Keratinocyte (primary cell): ENCODE measurements around the gene ROR1. TPM values are rescaled to one million over a fixed set of nuclear protein-coding genes. Genes with fewer than 3 reads are reported as not detected.

Experiments
- DNase-seq: peaks from one replicate; pipeline ENCODE4 v3.0.0-alpha.2; 2011; ENCODE audit warnings: low read depth, missing footprints, low spot score
- FAIRE-seq: peaks from 2 replicates; lab custom pipeline; 2011; peaks lifted over from hg19 to GRCh38; lab: Jason Lieb, UNC
- H2AFZ ChIP-seq: 2 replicates; pipeline ENCODE4 v1.6.0; 2012; ENCODE audit warnings: low read length, control low read depth, inconsistent platforms; ENCODE audit not compliant: control insufficient read depth
- H3K27ac ChIP-seq: 2 replicates; pipeline ENCODE4 v1.5.1; 2011; ENCODE audit warnings: low read length; ENCODE audit not compliant: control insufficient read depth, insufficient read depth
- H3K27me3 ChIP-seq: 3 replicates; pipeline ENCODE4 v1.6.0; 2011; ENCODE audit warnings: low read length; ENCODE audit not compliant: control insufficient read depth, insufficient read depth; ENCODE audit errors: extremely low read depth
- H3K36me3 ChIP-seq, 2 experiments: 2 replicates in 1 of 2; 3 replicates in 1 of 2; pipeline ENCODE4 v1.5.1; 2011; ENCODE audit warnings: low read length in 2 of 2, mild to moderate bottlenecking in 1 of 2; ENCODE audit not compliant: control insufficient read depth in 2 of 2, insufficient read depth in 2 of 2; ENCODE audit errors: extremely low read depth in 1 of 2
- H3K4me1 ChIP-seq: 3 replicates; pipeline ENCODE4 v1.5.1; 2011; ENCODE audit warnings: low read length; ENCODE audit not compliant: control insufficient read depth, insufficient read depth; ENCODE audit errors: extremely low read depth
- H3K4me2 ChIP-seq: 3 replicates; pipeline ENCODE4 v1.6.0; 2011; ENCODE audit warnings: low read depth, low read length; ENCODE audit not compliant: control insufficient read depth, insufficient read depth; ENCODE audit errors: extremely low read depth
- H3K4me3 ChIP-seq, 3 experiments: fragments of 200-600 bp in 1 of 3; sonication (generic) in 1 of 3; 2 replicates in 2 of 3; 3 replicates in 1 of 3; pipeline ENCODE4 v1.5.1; 2011 to 2016; ENCODE audit warnings: low read length in 3 of 3, mild to moderate bottlenecking in 3 of 3, control low read depth in 2 of 3, inconsistent platforms in 1 of 3, low read depth in 1 of 3, mixed read lengths in 1 of 3, mixed run types in 1 of 3, moderate library complexity in 1 of 3; ENCODE audit not compliant: control insufficient read depth in 2 of 3, insufficient read depth in 2 of 3; ENCODE audit errors: extremely low read depth in 1 of 3
- H3K79me2 ChIP-seq: 2 replicates; pipeline ENCODE4 v1.6.0; 2012; ENCODE audit warnings: low read length; ENCODE audit not compliant: control insufficient read depth, insufficient read depth
- H3K9ac ChIP-seq: 3 replicates; pipeline ENCODE4 v1.6.0; 2011; ENCODE audit warnings: low read length; ENCODE audit not compliant: control insufficient read depth, insufficient read depth; ENCODE audit errors: extremely low read depth
- H3K9me1 ChIP-seq: 3 replicates; pipeline ENCODE4 v1.6.0; 2011; ENCODE audit warnings: low read length; ENCODE audit not compliant: control insufficient read depth, insufficient read depth; ENCODE audit errors: extremely low read depth
- H3K9me3 ChIP-seq: 2 replicates; pipeline ENCODE4 v1.5.1; 2012; ENCODE audit warnings: low read depth, low read length; ENCODE audit not compliant: control insufficient read depth
- H4K20me1 ChIP-seq: 3 replicates; pipeline ENCODE4 v1.6.0; 2011; ENCODE audit warnings: low read length; ENCODE audit not compliant: control insufficient read depth, insufficient read depth; ENCODE audit errors: extremely low read depth
- CTCF ChIP-seq, 3 experiments: IDR thresholded peaks in 1 of 3; conservative IDR thresholded peaks in 1 of 3; optimal IDR thresholded peaks in 1 of 3; 2 replicates in 2 of 3; 3 replicates in 1 of 3; pipeline versions ENCODE3 to v1.5.1; 2011; ENCODE audit warnings: low read length in 3 of 3, mild to moderate bottlenecking in 3 of 3, moderate library complexity in 2 of 3, control low read depth in 1 of 3, inconsistent platforms in 1 of 3; ENCODE audit not compliant: insufficient read depth in 2 of 3; ENCODE audit errors: extremely low read depth in 1 of 3
- EZH2 ChIP-seq: IDR thresholded peaks from one replicate; pipeline ENCODE4 v1.6.1; 2012; ENCODE audit warnings: inconsistent platforms, mild to moderate bottlenecking, low read length, moderate library complexity
- dilution Hi-C: fragments of 300-500 bp; cut with MboI; formaldehyde crosslinking; loops from one replicate; pipeline ENCODE4 v1.7.0; 2020; ENCODE audit warnings: low sequenced_read_pairs; ENCODE audit not compliant: extremely low pct_ligation_motif_present
- polyA plus RNA-seq, 5 experiments: library from polyadenylated mRNA; depleted of rRNA in 3 of 5; stranded (reverse) in 3 of 5; stranded (forward) in 1 of 5; unstranded in 1 of 5; fragments of >200 nt; gene quantifications; 1 replicate in 1 of 5; 2 replicates in 3 of 5; 3 replicates in 1 of 5; pipeline versions ENCODE4 v1.2.1 to v1.2.3, GENCODE V29; 2011 to 2012; ENCODE audit warnings: missing spikeins in 2 of 5, low read depth in 1 of 5, low replicate concordance in 1 of 5

The ROR1 gene
- polyA plus RNA-seq, 1 donor (not counting 4 experiments of a cell fraction or from before 2014, with no cell fraction given): 9.2 TPM

- dilution Hi-C loops: no loop called here
Measured at GRCh38 chr1:63936801-63937200, 163.0 kb downstream of the ROR1 start.

GRCh38 chr1:63937461-63938022 is 163.7 kb downstream of the ROR1 start:
- Histone ChIP-seq H3K4me3 (no peak overlapping the region), H4K20me1 (no peaks in the 10 kb centered on the region), H3K9ac (no peak overlapping the region), H3K27me3 (no peaks in the 10 kb centered on the region), H3K9me1 (no peaks in the 10 kb centered on the region), H3K27ac (no peak overlapping the region), H3K9me3 (no peaks in the 10 kb centered on the region), H3K4me1 (no peaks in the 10 kb centered on the region), H3K4me2 (no peak overlapping the region), H3K79me2 (no peaks in the 10 kb centered on the region), H3K36me3 (no peaks in the 10 kb centered on the region), H2AFZ (no peak overlapping the region)
- no peak for FAIRE-seq
- TF ChIP-seq CTCF (optimal IDR thresholded peaks at IDR 0.05 in 1 of 3, IDR thresholded peaks at IDR 0.05 in 1 of 3, conservative IDR thresholded peaks at IDR 0.05 in 1 of 3; ENCODE audit: extremely low read depth in 1 of 3, insufficient read depth in 2 of 3, low read length in 3 of 3) (no peak), EZH2 (no peak)
- DNase-seq: no peak
- dilution Hi-C loops: no loop called here

More at GRCh38 chr1:63936801-63937200, 163.0 kb downstream of the ROR1 start:
- DNase-seq: no peak
- TF ChIP-seq EZH2 (no peak), CTCF (optimal IDR thresholded peaks at IDR 0.05 in 1 of 3, IDR thresholded peaks at IDR 0.05 in 1 of 3, conservative IDR thresholded peaks at IDR 0.05 in 1 of 3; ENCODE audit: extremely low read depth in 1 of 3, insufficient read depth in 2 of 3, low read length in 3 of 3) (no peak)
- no peak overlapping the region for H3K4me2 ChIP-seq
- no peaks in the 10 kb centered on the region for H3K27me3 ChIP-seq
- H3K9me3 ChIP-seq: no peaks in the 10 kb centered on the region
- H3K9me1 ChIP-seq: no peaks in the 10 kb centered on the region
- no peak overlapping the region for H3K27ac ChIP-seq
- H4K20me1 ChIP-seq: no peaks in the 10 kb centered on the region
- no peak overlapping the region for H3K4me3 ChIP-seq
- no peak overlapping the region for H3K9ac ChIP-seq
- no peaks in the 10 kb centered on the region for H3K79me2 ChIP-seq
- H3K36me3 ChIP-seq: no peaks in the 10 kb centered on the region
- no peak overlapping the region for H2AFZ ChIP-seq
- no peaks in the 10 kb centered on the region for H3K4me1 ChIP-seq
- no peak for FAIRE-seq
